Measurements from ENCODE around the gene USH2A. TPM values are rescaled to one million over a fixed set of nuclear protein-coding genes. Genes with fewer than 3 reads are reported as not detected.

Gene USH2A
- total RNA-seq, 6 donors from 2014 or later: under 0.01 to 0.11 TPM; not detected in 4

GRCh38 chr1:215780641-215781040 lies 642.6 kb downstream of the USH2A start:
- Histone ChIP-seq H3K27ac (no peak overlapping the region), H3K4me3 (no peak overlapping the region), H3K36me3 (no peaks in the 10 kb centered on the region), H3K4me1 (no peaks in the 10 kb centered on the region), H3K9me3 (no peaks in the 10 kb centered on the region), H3K27me3 (no peaks in the 10 kb centered on the region)
- ATAC-seq (ENCODE audit: low FRiP score in 2 of 2): no peak
- TF ChIP-seq POLR2A (IDR thresholded peaks at IDR 0.05) (no peak), POLR2AphosphoS5 (IDR thresholded peaks at IDR 0.05) (no peak), EP300 (IDR thresholded peaks at IDR 0.05) (no peak), CTCF (IDR thresholded peaks at IDR 0.05) (no peak)
- DNase-seq: no peak

GRCh38 chr1:215780139-215780538 lies 643.1 kb downstream of the USH2A start:
- Histone ChIP-seq H3K27ac (no peak overlapping the region), H3K36me3 (no peaks in the 10 kb centered on the region), H3K27me3 (no peaks in the 10 kb centered on the region), H3K9me3 (no peaks in the 10 kb centered on the region), H3K4me3 (no peak overlapping the region), H3K4me1 (no peaks in the 10 kb centered on the region)
- no peak for ATAC-seq (ENCODE audit: low FRiP score in 2 of 2)
- 64 to 67% methylated on average over 2 of the region's 2 CpGs for WGBS, 2 donors
- TF ChIP-seq CTCF (IDR thresholded peaks at IDR 0.05) (no peak), POLR2A (IDR thresholded peaks at IDR 0.05) (no peak), EP300 (IDR thresholded peaks at IDR 0.05) (no peak), POLR2AphosphoS5 (IDR thresholded peaks at IDR 0.05) (no peak)
- DNase-seq: no peak

- TF ChIP-seq POLR2AphosphoS5 (IDR thresholded peaks at IDR 0.05): no peak
- TF ChIP-seq CTCF (IDR thresholded peaks at IDR 0.05): no peak
- no peak for TF ChIP-seq POLR2A (IDR thresholded peaks at IDR 0.05)
- TF ChIP-seq EP300 (IDR thresholded peaks at IDR 0.05): no peak
- H3K4me1 ChIP-seq: no peaks in the 10 kb centered on the region
- no peaks in the 10 kb centered on the region for H3K27me3 ChIP-seq
- no peak for ATAC-seq (ENCODE audit: low FRiP score in 2 of 2)
- no peaks in the 10 kb centered on the region for H3K9me3 ChIP-seq
- no peaks in the 10 kb centered on the region for H3K36me3 ChIP-seq
- no peak overlapping the region for H3K27ac ChIP-seq
- no peak overlapping the region for H3K4me3 ChIP-seq
- 58 to 63% methylated on average over 7 of the region's 7 CpGs for WGBS, 2 donors
- DNase-seq: no peak
Observed at GRCh38 chr1:215779729-215780128, 643.5 kb downstream of the USH2A start.

GRCh38 chr1:215777370-215777925 lies 645.8 kb downstream of the USH2A start:
- H3K4me3 ChIP-seq: no peak overlapping the region
- no peaks in the 10 kb centered on the region for H3K4me1 ChIP-seq
- no peaks in the 10 kb centered on the region for H3K36me3 ChIP-seq
- no peak for ATAC-seq (ENCODE audit: low FRiP score in 2 of 2)
- no peak for TF ChIP-seq CTCF (IDR thresholded peaks at IDR 0.05)
- no peak for TF ChIP-seq POLR2AphosphoS5 (IDR thresholded peaks at IDR 0.05)
- TF ChIP-seq POLR2A (IDR thresholded peaks at IDR 0.05): no peak
- no peak for TF ChIP-seq EP300 (IDR thresholded peaks at IDR 0.05)
- DNase-seq: no peak
- WGBS, 2 donors: 73 to 78% methylated on average over 5 of the region's 5 CpGs
- no peaks in the 10 kb centered on the region for H3K9me3 ChIP-seq
- H3K27ac ChIP-seq: no peak overlapping the region
- H3K27me3 ChIP-seq: no peaks in the 10 kb centered on the region

- H3K27ac ChIP-seq: no peak overlapping the region
- no peaks in the 10 kb centered on the region for H3K36me3 ChIP-seq
- TF ChIP-seq POLR2A (IDR thresholded peaks at IDR 0.05) (no peak), CTCF (IDR thresholded peaks at IDR 0.05) (no peak), POLR2AphosphoS5 (IDR thresholded peaks at IDR 0.05) (no peak), EP300 (IDR thresholded peaks at IDR 0.05) (no peak)
- H3K27me3 ChIP-seq: no peaks in the 10 kb centered on the region
- ATAC-seq (ENCODE audit: low FRiP score in 2 of 2) (no peak), DNase-seq (no peak)
- no peak overlapping the region for H3K4me3 ChIP-seq
- no peaks in the 10 kb centered on the region for H3K4me1 ChIP-seq
- WGBS, 2 donors: 64 to 71% methylated on average over 5 of the region's 5 CpGs
- H3K9me3 ChIP-seq: no peaks in the 10 kb centered on the region
Observed at GRCh38 chr1:215776336-215776735, 646.9 kb downstream of the USH2A start.
